Effector memory CD4-positive, alpha-beta T cell (primary cell): ENCODE results near the gene FOXF1.

Experiments
- DNase-seq, 3 donors: peaks; one replicate each; pipeline ENCODE4 v3.0.0-alpha.2; 2020
- H3K27ac ChIP-seq: 2 replicates; pipeline ENCODE4 v1.7.0; 2013; ENCODE audit warnings: mild to moderate bottlenecking, low read length, moderate library complexity; ENCODE audit not compliant: insufficient read depth, poor library complexity, severe bottlenecking
- H3K27me3 ChIP-seq: replicated peaks from 2 replicates; pipeline ENCODE4 v1.7.0; 2013; ENCODE audit warnings: mild to moderate bottlenecking, low read length; ENCODE audit not compliant: insufficient read depth, control insufficient read depth, poor library complexity, severe bottlenecking
- H3K36me3 ChIP-seq: 2 replicates; pipeline ENCODE4 v1.7.0; 2013; ENCODE audit warnings: mild to moderate bottlenecking, low read length, moderate library complexity; ENCODE audit not compliant: control insufficient read depth, insufficient read depth
- H3K4me1 ChIP-seq: 2 replicates; pipeline ENCODE4 v1.7.0; 2013; ENCODE audit warnings: low read length, mild to moderate bottlenecking; ENCODE audit not compliant: control insufficient read depth, insufficient read depth, poor library complexity, severe bottlenecking
- H3K4me3 ChIP-seq: 2 replicates; pipeline ENCODE4 v1.7.0; 2013; ENCODE audit warnings: low read length, low read depth, mild to moderate bottlenecking; ENCODE audit not compliant: insufficient read depth, poor library complexity, severe bottlenecking
- H3K9me3 ChIP-seq: 2 replicates; pipeline ENCODE4 v1.7.0; 2013; ENCODE audit warnings: mild to moderate bottlenecking, low read length, moderate library complexity; ENCODE audit not compliant: control insufficient read depth

The FOXF1 gene

DNA sequence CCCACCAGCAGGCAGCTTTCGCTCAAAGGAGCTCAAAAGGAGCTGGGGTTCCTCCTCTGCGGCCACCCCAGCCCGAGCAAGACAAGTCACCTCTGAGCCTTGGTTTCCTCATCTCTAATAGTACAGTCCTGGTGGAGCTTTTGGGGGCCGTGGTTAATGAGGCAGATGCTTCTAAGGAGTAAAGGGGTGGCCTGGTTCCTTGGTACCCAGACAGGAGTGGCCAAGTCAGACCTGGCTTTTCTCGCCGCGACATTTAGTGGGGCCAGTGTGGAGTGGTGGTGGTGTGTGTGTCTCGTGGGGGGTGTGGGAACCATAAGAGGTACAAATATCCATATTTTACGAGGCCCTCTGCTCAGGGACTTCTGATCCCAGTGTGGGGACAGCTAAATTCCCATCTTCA, 6.7 kb downstream of the FOXF1 start:
- Histone ChIP-seq H3K27me3 (peaks cover 43% of the 10 kb centered on the region), H3K9me3 (no peaks in the 10 kb centered on the region), H3K4me3 (no peak overlapping the region), H3K36me3 (no peaks in the 10 kb centered on the region), H3K4me1 (peaks cover 7% of the 10 kb centered on the region), H3K27ac (no peak overlapping the region)
- DNase-seq: no peak

DNA sequence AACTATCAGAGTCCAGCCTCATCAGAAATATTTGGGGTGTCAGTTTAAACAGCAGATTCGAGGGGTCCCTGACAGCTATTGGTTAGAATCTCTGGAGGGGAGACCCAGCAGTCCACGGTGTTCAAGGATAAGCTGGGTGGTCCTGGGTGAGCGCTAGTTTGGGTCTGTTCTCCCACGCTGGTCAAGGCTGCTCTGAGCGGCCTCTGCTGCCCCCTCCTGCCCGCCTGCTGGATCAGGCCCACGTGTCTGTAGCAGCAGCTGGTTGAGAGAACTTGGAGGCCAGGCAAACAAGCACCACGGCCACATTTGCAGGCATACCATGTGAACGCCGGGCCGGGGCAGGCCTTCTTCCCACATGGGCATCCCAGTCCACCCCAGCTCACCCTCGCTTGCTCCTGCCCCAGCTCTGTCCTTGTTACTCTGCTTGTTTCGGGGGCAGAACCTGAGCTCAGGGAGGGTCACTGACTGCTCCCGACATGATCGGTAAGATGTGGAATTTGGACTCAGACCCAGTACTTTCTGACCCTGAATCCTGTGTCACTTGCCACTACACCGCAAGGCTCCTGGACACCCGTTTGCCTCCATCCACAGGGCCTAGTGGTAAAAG, 7.4 kb downstream of the FOXF1 start:
- Histone ChIP-seq H3K4me1 (peaks cover 7% of the 10 kb centered on the region), H3K27me3 (peaks cover 35% of the 10 kb centered on the region), H3K27ac (no peak overlapping the region), H3K4me3 (no peak overlapping the region), H3K9me3 (no peaks in the 10 kb centered on the region), H3K36me3 (no peaks in the 10 kb centered on the region)
- no peak for DNase-seq

DNA sequence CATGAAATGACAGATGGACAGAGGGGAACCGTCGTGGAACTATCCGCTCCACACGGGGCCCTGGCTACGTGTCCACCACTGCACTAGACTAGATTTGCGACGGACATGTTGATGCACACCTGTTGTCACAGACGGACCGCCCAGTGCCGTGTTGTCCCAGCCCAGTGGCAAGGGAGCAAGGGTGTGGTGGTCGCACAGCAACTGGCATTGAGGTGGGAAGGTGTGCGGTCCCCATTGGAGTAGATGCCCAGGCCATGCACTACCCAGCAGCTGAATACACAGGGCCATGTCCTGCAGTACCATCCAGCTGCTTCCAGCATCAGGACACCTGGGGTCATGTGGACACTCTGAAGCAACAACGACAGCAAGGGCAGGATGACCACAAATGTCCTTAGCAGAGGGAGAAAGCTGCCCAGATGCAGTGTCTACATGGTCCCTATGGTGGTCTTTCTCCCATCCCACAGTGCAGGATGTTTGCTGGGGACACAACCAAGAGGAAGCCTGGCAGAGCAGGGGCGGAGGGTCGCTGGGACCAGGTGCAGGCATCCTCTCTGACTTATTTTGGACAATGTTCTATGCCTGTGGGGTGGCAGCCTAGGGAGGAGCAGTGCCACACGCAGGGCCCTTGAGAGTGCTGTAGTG, 8.8 kb downstream of the FOXF1 start:
- no peak overlapping the region for H3K4me3 ChIP-seq
- H3K36me3 ChIP-seq: no peaks in the 10 kb centered on the region
- no peak overlapping the region for H3K27ac ChIP-seq
- DNase-seq: no peak
- H3K27me3 ChIP-seq: peaks cover 30% of the 10 kb centered on the region
- no peaks in the 10 kb centered on the region for H3K9me3 ChIP-seq
- peaks cover 7% of the 10 kb centered on the region for H3K4me1 ChIP-seq

DNA sequence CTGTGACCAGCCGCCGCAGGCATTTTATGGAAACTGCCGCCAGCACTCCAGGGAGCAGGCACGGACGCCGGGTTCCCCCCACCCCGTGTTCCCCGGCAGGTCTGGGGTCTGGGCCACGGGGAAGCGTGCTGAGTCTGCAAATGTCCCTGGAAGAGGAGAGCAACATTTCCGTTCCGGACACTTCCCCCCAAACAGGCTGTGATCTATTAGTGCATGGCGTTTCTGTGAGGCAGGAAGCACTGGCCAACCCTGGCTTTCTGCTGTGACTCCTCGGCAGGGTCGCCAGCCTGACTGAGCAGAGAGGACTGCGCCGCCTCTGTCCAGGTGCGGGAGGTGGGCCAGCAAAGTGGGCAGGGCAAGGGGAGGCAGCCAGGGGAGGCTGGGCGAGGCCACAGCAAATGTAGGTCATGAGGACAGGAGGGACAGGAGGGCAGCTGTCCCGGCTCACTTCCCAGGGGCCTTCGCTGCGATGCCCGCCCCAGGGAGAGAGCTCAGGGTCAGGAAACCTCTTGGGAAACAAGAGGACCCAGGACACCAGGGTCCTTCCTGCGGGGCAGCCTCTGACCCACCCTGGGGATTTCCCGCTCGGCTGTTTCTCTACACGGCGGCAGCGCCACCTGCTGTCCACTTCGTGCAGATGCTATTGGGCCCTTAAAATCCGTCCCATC, 9.5 kb downstream of the FOXF1 start:
- Histone ChIP-seq H3K27me3 (peaks cover 30% of the 10 kb centered on the region), H3K36me3 (no peaks in the 10 kb centered on the region), H3K4me3 (peak overlapping the region; percentile 5), H3K27ac (no peak overlapping the region), H3K9me3 (no peaks in the 10 kb centered on the region), H3K4me1 (peaks cover 7% of the 10 kb centered on the region)
- peak; percentile 9 to 30 (median 10) for DNase-seq

DNA sequence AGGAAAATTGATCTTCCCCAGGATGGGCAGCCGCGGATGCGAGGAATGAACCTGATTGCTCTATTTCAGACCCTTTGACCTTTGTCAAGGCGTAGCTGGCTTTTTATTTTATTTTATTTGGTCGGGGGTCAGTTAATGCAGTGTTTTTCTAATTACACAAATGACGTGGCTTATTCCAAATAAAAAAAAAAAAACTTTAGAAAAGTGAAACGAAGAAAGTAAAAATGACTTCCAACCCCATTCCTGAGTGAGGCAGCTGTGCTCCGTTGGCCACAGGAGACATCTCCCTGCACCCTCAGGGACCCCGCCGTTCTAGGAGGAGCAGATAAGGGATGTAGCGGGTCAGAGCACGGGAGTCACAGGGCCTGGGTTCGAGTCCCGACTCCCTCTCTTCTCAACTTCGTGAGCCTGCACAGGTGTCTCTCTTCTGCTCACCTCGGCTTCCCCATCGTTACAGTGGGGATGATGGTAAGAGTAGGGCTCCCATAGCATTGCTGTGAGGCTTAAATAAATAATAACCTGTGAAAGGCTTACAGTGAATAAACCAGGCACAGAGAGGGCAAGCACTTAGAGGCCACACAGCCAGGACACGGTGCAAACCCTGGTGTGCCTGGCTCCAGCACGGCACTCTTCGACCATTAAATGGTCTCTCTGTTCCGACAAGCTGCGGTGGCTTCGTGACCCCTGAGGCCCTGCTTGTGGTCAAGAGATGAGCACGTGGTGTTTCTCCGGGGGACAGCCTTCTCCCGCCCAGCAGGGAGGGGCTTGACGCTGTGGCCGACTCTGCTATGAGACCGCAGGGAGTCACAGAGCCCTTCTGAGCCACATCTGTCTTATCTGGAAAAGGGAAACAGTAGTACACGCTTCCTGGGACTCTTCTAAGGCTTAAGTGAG, 10.2 kb downstream of the FOXF1 start:
- H3K36me3 ChIP-seq: no peaks in the 10 kb centered on the region
- peaks cover 7% of the 10 kb centered on the region for H3K4me1 ChIP-seq
- no peaks in the 10 kb centered on the region for H3K9me3 ChIP-seq
- H3K27me3 ChIP-seq: peaks cover 28% of the 10 kb centered on the region
- no peak for DNase-seq
- no peak overlapping the region for H3K27ac ChIP-seq
- peak overlapping the region; percentile 5 for H3K4me3 ChIP-seq

DNA sequence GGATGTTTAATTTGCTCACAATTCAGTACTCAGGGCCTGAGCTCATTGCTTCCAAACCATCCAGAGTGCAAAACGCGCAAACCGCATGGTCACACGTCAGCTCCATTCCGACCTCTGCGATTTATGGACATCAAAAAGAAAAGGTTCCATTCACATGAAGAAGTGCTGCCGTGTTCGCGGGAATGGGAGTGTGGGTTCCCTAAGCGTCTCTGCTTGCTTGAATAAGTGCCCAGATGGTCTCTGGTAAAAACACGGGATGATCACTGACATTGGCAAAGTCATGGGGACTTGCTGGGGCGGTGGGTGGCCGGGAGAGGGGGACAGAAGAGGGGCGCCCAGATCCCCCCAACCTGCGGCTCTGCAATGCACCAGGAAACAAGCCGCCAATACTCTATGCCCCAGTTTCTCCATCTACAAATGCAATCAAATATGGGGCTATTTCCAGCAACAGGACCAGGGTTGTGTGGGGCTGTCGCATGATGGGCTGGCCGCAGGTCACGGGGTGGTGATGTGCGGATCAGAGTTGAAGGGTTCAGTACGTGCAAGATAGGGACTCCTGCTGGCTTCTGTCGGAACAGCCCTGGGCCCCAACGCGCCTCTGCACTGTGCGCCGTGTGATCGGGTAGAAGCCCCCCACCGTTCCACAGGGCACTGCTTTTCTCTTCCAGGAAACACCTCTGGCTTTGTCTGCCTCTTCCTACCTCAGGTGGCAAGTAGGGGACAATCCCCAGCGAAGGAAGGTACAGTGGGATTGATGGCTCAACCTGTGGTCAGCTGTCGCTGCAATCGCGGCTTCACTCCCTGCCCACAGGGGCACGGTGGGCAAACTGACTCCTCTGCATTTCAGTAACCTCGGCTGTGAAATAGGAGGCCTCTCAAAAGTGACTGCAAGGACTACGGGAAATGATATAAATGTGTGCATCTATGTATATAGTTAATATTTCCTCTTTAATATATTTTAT, 11.2 kb downstream of the FOXF1 start:
- Histone ChIP-seq H3K4me1 (peaks cover 7% of the 10 kb centered on the region), H3K27ac (no peak overlapping the region), H3K36me3 (no peaks in the 10 kb centered on the region), H3K27me3 (peaks cover 24% of the 10 kb centered on the region), H3K4me3 (no peak overlapping the region), H3K9me3 (no peaks in the 10 kb centered on the region)
- no peak for DNase-seq

DNA sequence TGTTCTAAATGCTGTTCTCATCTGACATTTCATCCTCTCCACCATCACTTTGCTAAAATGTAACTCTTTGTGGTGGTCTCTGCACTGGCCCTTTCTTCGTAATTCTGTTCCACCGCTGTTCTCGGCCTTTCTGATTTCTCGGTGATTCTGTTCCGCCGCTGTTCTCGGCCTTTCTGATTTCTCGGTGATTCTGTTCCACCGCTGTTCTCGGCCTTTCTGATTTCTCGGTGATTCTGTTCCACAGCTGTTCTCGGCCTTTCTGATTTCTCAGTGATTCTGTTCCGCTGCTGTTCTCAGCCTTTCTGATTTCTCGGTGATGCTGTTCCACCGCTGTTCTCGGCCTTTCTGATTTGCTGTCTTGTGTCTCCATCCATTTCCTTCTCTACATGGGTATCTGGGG, 12.3 kb downstream of the FOXF1 start:
- H3K27ac ChIP-seq: no peak overlapping the region
- no peaks in the 10 kb centered on the region for H3K9me3 ChIP-seq
- no peak for DNase-seq
- H3K27me3 ChIP-seq: peaks cover 13% of the 10 kb centered on the region
- H3K4me1 ChIP-seq: peaks cover 7% of the 10 kb centered on the region
- no peaks in the 10 kb centered on the region for H3K36me3 ChIP-seq
- no peak overlapping the region for H3K4me3 ChIP-seq

DNA sequence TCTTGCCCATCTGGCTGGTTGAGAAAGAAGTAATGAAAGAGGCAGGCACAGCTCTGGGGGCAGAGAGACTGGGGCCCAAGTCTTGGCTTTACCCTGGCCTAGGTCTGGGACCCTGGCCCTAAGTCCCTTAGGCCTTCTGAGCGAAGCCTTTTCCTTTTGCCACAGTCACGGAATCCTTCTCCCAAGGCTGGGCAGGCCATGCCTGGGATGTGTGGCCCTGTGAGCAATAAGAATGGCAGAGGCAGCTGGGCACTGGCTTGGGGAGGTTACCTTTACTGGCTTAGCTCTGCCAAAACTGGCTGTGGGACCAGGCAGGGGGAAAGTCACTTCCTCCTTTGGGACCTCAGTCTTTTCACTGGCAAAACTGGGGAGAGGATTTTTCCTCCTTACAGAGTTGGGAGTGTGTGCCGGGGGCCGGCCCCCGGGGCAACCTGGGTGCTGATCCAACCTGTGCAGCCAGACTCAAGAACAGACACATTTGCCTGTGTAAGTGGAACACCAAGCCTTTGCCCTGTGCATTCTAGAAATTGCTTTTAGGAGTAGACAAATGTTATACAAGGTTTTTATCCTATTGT, 12.9 kb downstream of the FOXF1 start:
- Histone ChIP-seq H3K4me3 (no peak overlapping the region), H3K27me3 (peaks cover 7% of the 10 kb centered on the region), H3K9me3 (no peaks in the 10 kb centered on the region), H3K4me1 (peaks cover 7% of the 10 kb centered on the region), H3K36me3 (no peaks in the 10 kb centered on the region), H3K27ac (no peak overlapping the region)
- DNase-seq: no peak

DNA sequence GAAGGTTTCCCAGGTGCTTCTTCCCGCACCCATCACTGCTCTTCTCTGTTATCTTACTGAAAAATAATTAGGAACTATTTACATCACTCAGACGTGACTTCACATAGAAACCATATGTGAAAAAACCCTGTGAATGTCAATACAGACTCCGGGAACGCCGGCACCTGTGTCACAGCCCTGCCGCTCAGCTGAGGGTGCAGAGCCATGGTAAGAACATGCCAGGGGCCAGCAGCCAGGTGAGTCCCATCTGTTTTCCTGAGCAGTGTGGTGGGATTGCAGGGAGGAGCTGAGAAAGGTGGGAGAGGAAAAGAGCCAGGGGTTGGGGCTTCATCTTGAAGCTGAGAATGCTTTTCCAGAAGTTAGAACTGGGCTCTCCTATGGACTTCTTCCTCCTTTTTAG, 13.7 kb downstream of the FOXF1 start:
- DNase-seq: no peak
- Histone ChIP-seq H3K36me3 (no peaks in the 10 kb centered on the region), H3K27me3 (peaks cover 6% of the 10 kb centered on the region), H3K9me3 (no peaks in the 10 kb centered on the region), H3K4me3 (no peak overlapping the region), H3K4me1 (peaks cover 7% of the 10 kb centered on the region), H3K27ac (no peak overlapping the region)
